Small intestine (tissue), 7 donors: ENCODE data around the gene ANTXR1. TPM values are rescaled to one million over a fixed set of nuclear protein-coding genes. Genes with fewer than 3 reads are reported as not detected.

Experiments
- DNase-seq, 2 donors: peaks; one replicate each; pipeline versions ENCODE4 v3.0.0 to v3.0.0-alpha.2; 2013
- FAIRE-seq: peaks from 2 replicates; lab custom pipeline; 2012; peaks lifted over from hg19 to GRCh38; lab: Jason Lieb, UNC
- H3K27ac ChIP-seq, 3 donors: one replicate each; pipeline ENCODE4 v1.5.1; 2013; ENCODE audit warnings: low read length in 2 of 3, mild to moderate bottlenecking in 2 of 3, control low read depth in 1 of 3, inconsistent platforms in 1 of 3, low read depth in 1 of 3, moderate library complexity in 1 of 3
- H3K27me3 ChIP-seq, 3 donors: one replicate each; pipeline ENCODE4 v1.6.1; 2013; ENCODE audit warnings: low read length in 3 of 3, inconsistent platforms in 1 of 3; ENCODE audit not compliant: control insufficient read depth in 3 of 3, insufficient read depth in 3 of 3
- H3K36me3 ChIP-seq, 3 donors: one replicate each; pipeline ENCODE4 v1.6.1; 2013; ENCODE audit warnings: low read length in 3 of 3, inconsistent platforms in 1 of 3, low read depth in 1 of 3, mild to moderate bottlenecking in 1 of 3, moderate library complexity in 1 of 3; ENCODE audit not compliant: control insufficient read depth in 3 of 3, insufficient read depth in 2 of 3
- H3K4me1 ChIP-seq, 3 donors: one replicate each; pipeline ENCODE4 v1.6.1; 2013; ENCODE audit warnings: low read length in 2 of 3, inconsistent platforms in 1 of 3, low read depth in 1 of 3, mild to moderate bottlenecking in 1 of 3, moderate library complexity in 1 of 3; ENCODE audit not compliant: control insufficient read depth in 3 of 3, insufficient read depth in 2 of 3
- H3K4me3 ChIP-seq, 3 donors: one replicate each; pipeline ENCODE4 v1.5.1; 2013; ENCODE audit warnings: low read length in 3 of 3, control low read depth in 1 of 3, inconsistent platforms in 1 of 3, low read depth in 1 of 3, mild to moderate bottlenecking in 1 of 3, moderate library complexity in 1 of 3
- H3K9me3 ChIP-seq, 2 donors: one replicate each; pipeline ENCODE4 v1.6.1; 2013; ENCODE audit warnings: low read depth in 1 of 2, low read length in 1 of 2; ENCODE audit not compliant: control insufficient read depth in 2 of 2, insufficient read depth in 1 of 2
- WGBS, 3 donors: extraction: QIAGEN DNeasy Blood & Tissue Kit; methylation state at CpG; one replicate each; pipeline ENCODE4 v1.1.7; 2013; 5-methylcytosine and 5-hydroxymethylcytosine counted together
- polyA plus RNA-seq, 4 donors: library from polyadenylated mRNA; stranded (reverse) in 3 of 4; unstranded in 1 of 4; fragments of 200-250 nt in 3 of 4; fragments of 120-200 nt in 1 of 4; gene quantifications; one replicate each; pipeline versions ENCODE4 v1.2.1 to v1.2.3, GENCODE V29; 2013
- donor health status: healthy with polysubstance abuse.
- donor health status: control.
- donor health status: control.
- donor health status: Bipolar disorder and iron deficiency.
- donor health status: healthy.

ANTXR1 gene
- polyA plus RNA-seq, 4 donors: 0.22 to 13.0 (median 7.2) TPM

- 70 to 81% (median 79%) methylated on average over 9 of the region's 9 CpGs for WGBS, 3 donors
Observed at GRCh38 chr2:68974946-68975665, 37.9 kb upstream of the ANTXR1 start.

GRCh38 chr2:68975844-68976243 is 37.1 kb upstream of the ANTXR1 start:
- no peaks in the 10 kb centered on the region for H3K4me1 ChIP-seq
- no peak overlapping the region for H3K27ac ChIP-seq
- no peaks in the 10 kb centered on the region for H3K36me3 ChIP-seq
- peaks cover 0 to 3% (median 2%) of the 10 kb centered on the region in 3 donors for H3K27me3 ChIP-seq
- FAIRE-seq (no peak), DNase-seq (no peak)
- no peak overlapping the region for H3K4me3 ChIP-seq
- H3K9me3 ChIP-seq: no peaks in the 10 kb centered on the region
- WGBS, 3 donors: 68 to 82% (median 80%) methylated on average over 2 of the region's 2 CpGs

More at GRCh38 chr2:68974946-68975665, 37.9 kb upstream of the ANTXR1 start:
- peaks cover 0 to 3% (median 2%) of the 10 kb centered on the region in 3 donors for H3K27me3 ChIP-seq
- DNase-seq: no peak
- H3K27ac ChIP-seq: no peak overlapping the region
- H3K9me3 ChIP-seq: no peaks in the 10 kb centered on the region
- H3K36me3 ChIP-seq: no peaks in the 10 kb centered on the region
- no peak overlapping the region for H3K4me3 ChIP-seq
- no peak for FAIRE-seq
- H3K4me1 ChIP-seq: no peaks in the 10 kb centered on the region

- WGBS, 3 donors: 49 to 63% (median 51%) methylated on average over 4 of the region's 4 CpGs
- H3K4me1 ChIP-seq: no peaks in the 10 kb centered on the region
- H3K27me3 ChIP-seq: peaks cover 0 to 3% (median 0%) of the 10 kb centered on the region in 3 donors
- H3K4me3 ChIP-seq: no peak overlapping the region
- H3K36me3 ChIP-seq: no peaks in the 10 kb centered on the region
- DNase-seq (no peak), FAIRE-seq (no peak)
- H3K27ac ChIP-seq: no peak overlapping the region
- no peaks in the 10 kb centered on the region for H3K9me3 ChIP-seq
Observed at GRCh38 chr2:68977453-68977852, 35.5 kb upstream of the ANTXR1 start.

GRCh38 chr2:68978098-68978497 is 34.9 kb upstream of the ANTXR1 start:
- Histone ChIP-seq H3K36me3 (no peaks in the 10 kb centered on the region), H3K9me3 (no peaks in the 10 kb centered on the region), H3K4me1 (no peaks in the 10 kb centered on the region), H3K27ac (no peak overlapping the region), H3K4me3 (no peak overlapping the region), H3K27me3 (peaks cover 0 to 3% (median 0%) of the 10 kb centered on the region in 3 donors)
- no peak for DNase-seq
- 43 to 77% (median 43%) methylated on average over 3 of the region's 3 CpGs for WGBS, 3 donors
- FAIRE-seq: no peak

- FAIRE-seq (no peak), DNase-seq (no peak)
- 43 to 61% (median 55%) methylated on average over 1 of the region's 1 CpG for WGBS, 3 donors
- no peaks in the 10 kb centered on the region for H3K36me3 ChIP-seq
- H3K4me3 ChIP-seq: no peak overlapping the region
- no peaks in the 10 kb centered on the region for H3K4me1 ChIP-seq
- H3K27me3 ChIP-seq: peaks cover 0 to 3% (median 0%) of the 10 kb centered on the region in 3 donors
- no peak overlapping the region for H3K27ac ChIP-seq
- H3K9me3 ChIP-seq: no peaks in the 10 kb centered on the region
Observed at GRCh38 chr2:68980956-68981355, 32.0 kb upstream of the ANTXR1 start.

GRCh38 chr2:68987021-68987503 is 25.9 kb upstream of the ANTXR1 start:
- FAIRE-seq (no peak), DNase-seq (no peak)
- H3K36me3 ChIP-seq: no peaks in the 10 kb centered on the region
- WGBS, 3 donors: 73 to 78% (median 76%) methylated on average over 5 of the region's 5 CpGs
- no peaks in the 10 kb centered on the region for H3K4me1 ChIP-seq
- H3K27me3 ChIP-seq: peaks cover 0 to 4% (median 0%) of the 10 kb centered on the region in 3 donors
- no peak overlapping the region for H3K4me3 ChIP-seq
- H3K27ac ChIP-seq: no peak overlapping the region
- no peaks in the 10 kb centered on the region for H3K9me3 ChIP-seq

GRCh38 chr2:68989035-68989434 is 23.9 kb upstream of the ANTXR1 start:
- 33 to 60% (median 41%) methylated on average over 5 of the region's 5 CpGs for WGBS, 3 donors
- Histone ChIP-seq H3K4me1 (no peaks in the 10 kb centered on the region), H3K27me3 (peaks cover 0 to 4% (median 0%) of the 10 kb centered on the region in 3 donors), H3K27ac (no peak overlapping the region), H3K36me3 (no peaks in the 10 kb centered on the region), H3K4me3 (no peak overlapping the region), H3K9me3 (no peaks in the 10 kb centered on the region)
- no peak for DNase-seq
- no peak for FAIRE-seq

GRCh38 chr2:68992341-68992740 is 20.6 kb upstream of the ANTXR1 start:
- peaks cover 0 to 4% (median 0%) of the 10 kb centered on the region in 3 donors for H3K27me3 ChIP-seq
- no peaks in the 10 kb centered on the region for H3K36me3 ChIP-seq
- no peak overlapping the region for H3K27ac ChIP-seq
- no peaks in the 10 kb centered on the region for H3K4me1 ChIP-seq
- DNase-seq (no peak), FAIRE-seq (no peak)
- WGBS, 3 donors: 78 to 88% (median 81%) methylated on average over 5 of the region's 5 CpGs
- H3K9me3 ChIP-seq: no peaks in the 10 kb centered on the region
- H3K4me3 ChIP-seq: no peak overlapping the region
